Adrenal gland (tissue), 5 donors: ENCODE results near the gene NPTX2.

Experiments
- POLR2A ChIP-seq, 2 donors: fragments of 450-650 bp; IDR thresholded peaks; one replicate each; pipeline ENCODE4 v1.6.1; 2017; ENCODE audit warnings: antibody characterized with exemption in 2 of 2, mild to moderate bottlenecking in 2 of 2, moderate library complexity in 1 of 2
- TF ChIP-seq, protein P1 (sequence below), 6 experiments: fragments of 450-650 bp in 4 of 6; fragments of 200-600 bp in 2 of 6; sonication (generic) in 1 of 6; IDR thresholded peaks; 1 replicate in 5 of 6; 2 replicates in 1 of 6; pipeline versions ENCODE4 v1.5.1 to v1.8.0; 2016 to 2021; ENCODE audit warnings: antibody characterized with exemption in 6 of 6, mild to moderate bottlenecking in 2 of 6, moderate library complexity in 1 of 6
- donor health status: DM: no; HTN: no; CAD: no.

DNA sequence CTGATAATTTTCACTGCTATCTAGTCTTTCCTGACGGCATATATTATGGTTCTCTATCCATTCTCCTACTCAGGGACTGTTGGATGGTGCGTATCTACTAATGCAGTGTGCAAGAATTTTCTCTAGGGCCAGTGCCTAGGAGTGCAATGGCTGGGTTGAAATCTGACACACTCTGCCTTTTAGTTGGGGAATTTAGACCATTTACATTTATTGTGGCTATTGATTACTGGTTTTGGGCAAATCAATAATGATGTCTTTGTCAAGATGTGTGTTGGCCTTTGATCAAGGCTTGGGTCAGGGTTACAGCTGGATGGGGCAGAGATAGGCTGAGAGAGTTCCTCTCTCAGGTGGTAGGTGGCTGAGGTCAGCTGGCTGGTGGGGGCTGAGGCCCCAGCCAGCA is 21.8 kb downstream of the NPTX2 start:
- no peak for TF ChIP-seq POLR2A (IDR thresholded peaks at IDR 0.05)
- TF ChIP-seq, protein P1, sequence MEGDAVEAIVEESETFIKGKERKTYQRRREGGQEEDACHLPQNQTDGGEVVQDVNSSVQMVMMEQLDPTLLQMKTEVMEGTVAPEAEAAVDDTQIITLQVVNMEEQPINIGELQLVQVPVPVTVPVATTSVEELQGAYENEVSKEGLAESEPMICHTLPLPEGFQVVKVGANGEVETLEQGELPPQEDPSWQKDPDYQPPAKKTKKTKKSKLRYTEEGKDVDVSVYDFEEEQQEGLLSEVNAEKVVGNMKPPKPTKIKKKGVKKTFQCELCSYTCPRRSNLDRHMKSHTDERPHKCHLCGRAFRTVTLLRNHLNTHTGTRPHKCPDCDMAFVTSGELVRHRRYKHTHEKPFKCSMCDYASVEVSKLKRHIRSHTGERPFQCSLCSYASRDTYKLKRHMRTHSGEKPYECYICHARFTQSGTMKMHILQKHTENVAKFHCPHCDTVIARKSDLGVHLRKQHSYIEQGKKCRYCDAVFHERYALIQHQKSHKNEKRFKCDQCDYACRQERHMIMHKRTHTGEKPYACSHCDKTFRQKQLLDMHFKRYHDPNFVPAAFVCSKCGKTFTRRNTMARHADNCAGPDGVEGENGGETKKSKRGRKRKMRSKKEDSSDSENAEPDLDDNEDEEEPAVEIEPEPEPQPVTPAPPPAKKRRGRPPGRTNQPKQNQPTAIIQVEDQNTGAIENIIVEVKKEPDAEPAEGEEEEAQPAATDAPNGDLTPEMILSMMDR (IDR thresholded peaks at IDR 0.05) = no peak
